HPDE6-E6E7 (cell line): ENCODE results near the gene PDSS2.
"Not testable (repeated sequence)": the region's sequence is repeated elsewhere in the genome, so short reads cannot be mapped to it uniquely, and the experiment has no call there.

Experiments used
- DNase-seq: peaks from one replicate; pipeline ENCODE4 v3.0.0; 2011; ENCODE audit warnings: missing footprints; ENCODE audit errors: extremely low spot score

Gene PDSS2

DNA sequence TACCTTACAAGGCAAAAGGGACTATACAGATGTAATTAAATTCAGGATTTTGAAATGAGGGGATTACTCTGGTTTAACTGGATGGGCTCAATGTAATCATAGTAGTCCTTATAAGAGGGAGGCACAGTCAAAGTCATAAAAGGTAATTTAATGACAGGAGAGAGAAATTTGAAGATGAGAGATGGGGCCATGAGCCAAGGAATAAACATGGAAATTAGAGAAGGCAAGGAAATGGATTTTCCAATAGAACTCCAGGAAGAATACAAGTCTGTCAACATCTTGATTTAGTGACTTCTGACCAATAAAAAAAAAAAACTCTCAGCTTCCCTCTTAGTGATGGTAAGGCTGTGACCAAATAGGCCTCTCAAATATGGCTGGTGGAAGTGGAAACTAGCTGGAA is 242.1 kb downstream of the PDSS2 start:
- no peak for DNase-seq

DNA sequence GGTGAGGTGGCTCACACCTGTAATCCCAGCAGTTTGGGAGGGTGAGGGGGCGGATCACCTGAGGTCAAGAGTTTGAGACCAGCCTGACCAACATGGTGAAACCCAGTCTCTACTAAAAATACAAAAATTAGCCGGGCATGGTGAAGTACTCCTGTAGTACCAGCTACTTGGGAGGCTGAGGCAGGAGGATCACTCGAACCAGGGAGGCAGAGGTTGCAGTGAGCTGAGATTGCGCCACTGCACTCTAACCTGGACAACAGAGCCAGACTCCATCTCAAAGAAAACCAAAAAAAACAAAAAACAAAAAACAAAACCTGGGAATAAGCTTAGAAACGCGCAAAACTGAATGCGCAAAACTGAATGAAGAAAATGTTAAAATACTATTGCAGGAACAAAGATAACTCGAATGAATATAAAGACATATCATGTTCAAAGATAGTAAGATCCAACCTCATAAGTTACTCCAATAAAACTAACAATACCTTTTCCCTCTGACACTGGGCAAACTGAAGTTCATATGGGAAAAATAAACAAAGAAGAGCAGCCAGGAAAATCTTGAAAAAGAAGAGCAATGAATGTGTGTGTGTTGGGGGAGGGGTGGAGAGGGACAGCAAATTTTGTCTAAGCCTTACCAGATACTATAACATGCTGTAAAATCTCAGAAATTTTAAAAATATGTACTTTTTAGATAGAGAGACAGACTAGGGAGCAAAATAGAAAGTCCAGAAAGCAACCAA is 243.0 kb downstream of the PDSS2 start:
- no peak for DNase-seq

DNA sequence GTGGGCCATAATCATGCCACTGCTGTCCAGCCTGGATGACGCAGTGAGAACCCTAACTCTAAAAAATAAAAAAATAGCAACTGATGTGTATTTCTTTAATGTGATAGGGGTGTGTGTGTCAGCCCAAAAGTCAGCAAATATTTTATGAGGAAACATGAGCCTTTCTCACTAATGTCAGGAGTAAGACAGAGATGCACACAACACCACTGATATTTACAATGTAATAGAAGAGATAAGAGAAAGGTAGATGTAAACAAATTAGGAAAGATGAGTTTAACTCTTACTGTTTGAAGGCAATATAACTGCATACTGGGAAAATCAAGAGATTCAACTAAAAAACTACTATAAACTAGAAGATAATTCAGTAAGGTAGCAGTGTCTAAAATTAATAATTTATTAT is 244.0 kb downstream of the PDSS2 start:
- DNase-seq, result no peak

DNA sequence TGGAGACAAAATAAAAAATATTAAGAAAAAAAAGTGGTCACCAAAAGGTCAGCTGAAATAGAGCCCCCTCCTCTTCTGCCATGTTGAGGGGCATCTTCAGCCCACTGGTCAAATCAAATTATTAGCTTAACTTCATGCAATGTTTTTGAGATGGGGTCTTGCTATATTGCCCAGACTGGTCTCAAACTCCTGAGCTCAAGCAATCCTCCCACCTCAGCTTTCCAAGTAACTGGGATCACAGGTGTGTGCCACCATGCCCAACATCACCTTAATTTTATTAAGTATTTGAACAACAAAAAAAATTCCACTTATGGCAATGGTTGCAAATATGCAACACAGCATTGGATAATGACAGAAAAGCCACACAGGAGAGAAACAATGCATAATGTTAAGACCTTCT is 244.7 kb downstream of the PDSS2 start:
- no peak for DNase-seq

DNA sequence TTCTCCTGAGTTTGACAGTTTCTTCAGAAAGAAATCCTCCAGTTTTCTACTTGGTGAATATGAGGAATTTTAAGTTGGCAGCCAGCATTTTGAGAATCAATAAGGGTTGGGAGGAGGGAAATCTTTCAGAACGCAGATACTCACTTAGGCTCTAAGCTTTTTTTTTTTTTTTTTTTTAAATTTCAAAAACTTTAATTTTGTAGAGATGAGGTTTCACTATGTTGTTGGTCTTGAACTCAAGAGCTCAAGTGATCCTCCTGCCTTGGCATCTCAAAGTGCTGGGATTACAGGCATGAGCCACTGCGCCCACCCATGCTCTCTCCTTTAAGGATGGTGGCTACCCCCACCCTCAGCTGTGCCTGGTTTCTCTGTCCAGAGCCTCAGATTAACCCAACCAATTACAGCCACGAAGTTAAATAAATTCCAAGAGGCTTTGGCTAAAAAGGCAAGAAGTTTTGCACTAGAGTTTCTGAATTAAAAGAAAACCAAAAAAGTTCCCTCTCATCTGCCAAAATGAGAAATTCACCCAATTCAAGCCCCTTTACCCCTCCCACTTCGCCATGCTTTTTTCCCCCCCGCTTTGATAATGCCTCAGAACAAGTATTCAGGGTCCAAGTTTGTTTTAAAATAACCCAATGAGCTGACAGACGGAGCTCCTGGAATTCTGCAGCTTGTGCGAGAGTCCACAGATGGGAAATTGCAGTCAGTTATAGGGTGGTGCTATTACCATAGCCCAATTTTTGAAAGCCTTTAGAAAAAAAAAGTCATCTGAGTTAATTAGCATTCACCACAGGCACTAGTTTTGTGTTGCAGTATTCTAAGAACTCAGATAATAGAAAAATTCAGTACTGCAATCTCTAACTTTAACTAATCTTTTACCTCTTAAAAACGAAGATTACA is 249.7 kb downstream of the PDSS2 start:
- DNase-seq, result no peak

DNA sequence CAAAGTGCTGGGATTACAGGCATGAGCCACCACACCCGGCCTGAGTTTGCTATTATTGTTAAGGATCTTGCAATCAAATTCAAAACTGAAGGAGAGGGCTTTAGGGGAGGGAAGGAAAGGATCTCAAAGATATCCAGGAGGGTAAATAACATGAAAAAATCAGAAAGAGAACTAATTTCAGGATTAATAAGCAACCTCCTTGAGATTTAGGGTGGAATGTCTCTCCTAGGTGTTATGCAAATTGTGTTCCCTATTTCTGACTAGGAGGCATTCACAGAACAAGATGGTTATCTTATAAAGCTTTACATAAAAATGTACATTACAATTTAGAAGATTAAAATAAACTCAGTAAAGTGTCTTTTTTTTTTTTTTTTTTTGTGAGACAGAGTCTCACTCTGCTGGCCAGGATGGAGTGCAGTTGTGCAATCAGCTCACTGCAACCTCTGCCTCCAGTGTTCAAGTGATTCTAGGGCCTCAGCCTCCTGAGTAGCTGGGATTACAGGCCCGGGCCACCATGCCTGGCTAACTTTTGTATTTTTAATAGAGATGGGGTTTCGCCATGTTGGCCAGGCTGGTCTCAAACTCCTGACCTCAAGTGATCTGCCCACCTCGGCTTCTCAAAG is 252.0 kb downstream of the PDSS2 start:
- DNase-seq, result no peak

DNA sequence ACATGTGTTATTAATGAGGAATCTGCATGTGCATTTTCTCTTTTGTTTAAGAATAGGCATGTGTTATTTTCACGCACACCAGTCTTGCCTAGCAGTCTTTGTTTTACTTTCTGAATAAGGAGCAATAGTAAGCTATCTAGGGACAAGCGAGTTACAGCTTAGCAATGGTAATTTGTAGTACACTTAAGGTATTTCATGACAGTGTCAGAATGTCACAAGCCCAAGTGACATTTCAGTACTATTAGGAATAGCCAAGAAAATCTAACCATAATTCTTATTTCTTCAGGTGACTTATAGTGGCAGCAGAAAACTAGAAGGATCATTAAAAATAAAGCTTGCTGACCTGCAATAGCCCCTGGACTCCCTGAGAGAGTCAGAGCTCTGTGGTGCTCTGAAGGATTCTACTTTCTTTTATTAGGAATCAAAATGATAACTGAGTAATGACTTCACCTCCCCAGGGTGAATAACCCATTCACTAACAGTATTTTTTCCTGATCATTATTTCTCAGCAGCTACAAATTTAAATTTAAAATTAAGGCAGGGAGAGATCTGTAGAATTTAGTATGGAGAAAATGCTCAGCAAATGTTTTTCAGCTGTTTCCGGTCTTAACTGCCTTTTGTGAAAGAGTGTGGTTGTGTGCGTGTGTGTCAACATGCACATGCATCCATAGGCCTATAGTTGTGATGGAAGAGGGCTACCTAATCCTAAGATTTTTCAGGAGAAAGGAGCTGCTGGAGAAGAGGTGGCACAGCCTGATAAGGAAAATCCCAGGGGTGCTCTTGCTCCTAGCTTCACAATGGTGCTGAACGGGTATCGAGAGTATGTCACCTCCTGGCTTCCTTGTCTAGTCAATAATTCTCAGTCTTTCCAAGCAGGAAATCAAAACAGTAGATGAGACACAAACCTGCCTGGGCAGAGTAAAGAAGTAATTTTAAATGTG is 254.0 kb downstream of the PDSS2 start:
- no peak for DNase-seq

DNA sequence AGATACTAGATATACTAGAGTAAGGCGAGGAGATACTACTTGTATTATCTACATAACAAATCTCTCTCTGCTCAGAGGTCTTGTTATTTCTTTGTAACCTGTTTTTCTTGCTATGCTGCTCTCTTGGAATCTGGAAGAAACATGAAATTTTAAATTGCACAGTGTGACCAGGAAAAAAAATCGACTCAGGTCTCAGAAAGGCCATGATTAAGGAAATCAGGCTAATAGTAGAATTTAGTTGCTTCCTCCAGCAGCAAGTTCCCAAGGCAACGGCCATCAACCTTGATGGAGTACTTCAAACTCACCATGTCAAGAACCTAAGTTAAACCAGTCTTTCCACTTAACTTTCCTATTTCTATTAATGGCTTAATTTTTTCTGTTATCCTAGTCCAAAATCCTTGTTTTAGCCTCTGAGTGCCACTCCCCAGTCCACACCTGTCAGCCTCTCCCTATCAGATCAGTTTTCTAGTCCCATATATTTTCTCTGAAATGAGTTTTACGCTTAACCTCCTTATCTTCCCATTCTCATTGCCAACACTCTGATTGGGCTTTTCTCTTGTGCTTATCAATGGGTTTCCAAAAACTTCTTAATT is 256.4 kb downstream of the PDSS2 start:
- no peak for DNase-seq

DNA sequence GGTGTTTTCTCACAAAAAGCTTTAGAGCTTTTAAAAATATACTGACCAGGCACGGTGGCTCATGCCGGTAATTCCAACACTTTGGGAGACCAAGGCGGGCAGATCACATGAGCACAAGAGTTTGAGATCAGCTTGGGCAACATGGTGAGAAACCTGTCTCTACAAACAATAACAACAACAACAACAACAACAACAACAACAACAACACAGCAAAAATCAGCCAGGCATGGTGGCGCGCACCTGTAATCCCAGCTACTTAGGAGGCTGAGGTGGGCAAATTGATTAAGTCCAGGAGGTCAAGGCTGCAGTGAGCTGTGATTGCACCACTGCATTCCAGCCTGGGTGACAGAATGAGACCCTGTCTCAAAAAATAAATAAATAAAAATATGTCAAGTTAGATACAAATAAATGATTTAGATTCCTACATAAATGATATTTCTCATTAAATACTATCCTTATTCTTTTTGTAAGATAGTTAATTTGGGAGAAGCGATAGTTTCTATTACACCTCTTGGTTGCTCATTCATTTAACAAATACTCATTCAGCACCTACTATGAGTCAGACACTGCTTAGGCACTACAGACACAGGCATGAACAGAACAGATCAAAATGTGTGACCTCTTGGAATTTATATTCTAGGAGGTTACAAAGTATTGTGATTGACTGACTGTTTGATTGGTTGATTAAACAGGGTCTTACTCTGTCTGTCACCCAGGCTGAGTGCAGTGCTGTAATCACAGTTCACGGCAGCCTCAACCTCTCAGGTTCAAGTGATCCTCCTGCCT is 260.5 kb downstream of the PDSS2 start:
- no peak for DNase-seq

DNA sequence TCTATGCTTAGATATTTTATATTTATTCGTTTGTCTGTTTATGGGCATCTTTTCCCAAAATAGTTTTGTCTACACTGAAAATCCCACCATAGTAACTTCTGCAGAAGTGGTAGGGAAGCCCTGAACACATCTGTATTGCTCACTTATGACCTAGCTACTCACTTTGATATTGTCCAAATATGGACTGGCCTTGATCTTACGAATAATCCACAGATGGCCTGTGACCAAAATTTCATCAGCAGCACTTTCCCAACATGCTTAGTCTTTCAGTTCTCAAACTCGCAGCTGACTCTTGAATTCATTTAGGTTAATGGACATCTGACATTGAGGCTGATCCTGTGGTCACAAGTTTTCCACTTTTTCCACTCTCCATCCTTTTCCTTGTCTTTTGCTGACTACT is 263.2 kb downstream of the PDSS2 start:
- DNase-seq, result no peak

DNA sequence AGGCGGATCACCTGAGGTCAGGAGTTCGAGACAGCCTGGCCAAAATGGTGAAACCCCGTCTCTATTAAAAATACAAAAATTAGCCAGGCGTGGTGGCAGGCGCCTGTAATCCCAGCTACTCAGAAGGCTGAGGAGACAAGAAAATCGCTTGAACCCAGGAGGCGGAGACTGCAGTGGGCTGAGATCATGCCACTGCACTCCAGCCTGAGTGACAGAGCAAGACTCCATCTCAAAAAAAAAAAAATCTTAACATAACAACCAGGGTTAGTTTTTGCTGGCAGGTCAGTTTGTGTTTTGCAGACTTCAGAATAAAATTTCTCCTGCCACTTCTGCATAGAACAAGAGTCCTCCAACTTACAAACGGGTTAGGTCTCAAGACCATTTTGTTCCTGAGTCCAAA is 264.6 kb downstream of the PDSS2 start:
- DNase-seq, result not testable (repeated sequence)

DNA sequence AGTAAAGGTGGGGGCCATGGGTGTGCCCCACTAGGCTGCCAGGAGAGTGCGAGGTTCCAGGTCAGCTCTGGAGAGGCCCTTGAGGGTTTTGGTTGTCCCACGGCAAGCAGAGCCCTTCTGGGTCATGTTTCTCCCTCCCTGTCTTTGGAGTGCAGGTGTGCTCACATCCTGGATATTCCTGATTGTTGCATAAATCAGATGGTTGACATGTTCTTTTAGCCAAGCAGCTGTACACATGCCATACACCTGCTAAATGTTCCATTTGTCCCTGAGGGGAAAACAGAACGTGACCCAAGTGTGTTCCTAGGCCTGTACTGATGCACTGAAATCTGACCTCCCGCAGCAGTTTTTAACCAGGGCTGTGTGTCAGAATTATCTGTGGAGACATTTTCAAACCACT is 266.5 kb downstream of the PDSS2 start:
- no peak for DNase-seq

DNA sequence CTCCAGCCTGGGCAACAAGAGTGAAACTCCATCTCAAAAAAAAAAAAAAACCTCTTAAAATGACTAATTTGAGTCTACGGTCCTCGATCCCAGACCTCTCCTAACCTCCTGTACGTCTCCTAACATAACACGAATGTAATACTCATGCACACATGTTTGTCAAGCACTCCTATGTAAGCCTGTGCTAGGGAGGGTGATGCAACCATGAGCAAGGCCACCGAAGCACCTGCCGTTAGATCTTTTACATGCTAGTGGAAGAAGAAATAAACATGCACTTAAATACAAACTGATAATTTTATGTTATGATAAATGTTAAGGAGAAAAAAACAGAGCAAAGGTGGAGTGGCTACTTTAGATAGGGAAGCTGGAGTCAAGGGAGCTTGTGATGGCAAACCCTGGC is 271.7 kb downstream of the PDSS2 start:
- DNase-seq, result no peak

DNA sequence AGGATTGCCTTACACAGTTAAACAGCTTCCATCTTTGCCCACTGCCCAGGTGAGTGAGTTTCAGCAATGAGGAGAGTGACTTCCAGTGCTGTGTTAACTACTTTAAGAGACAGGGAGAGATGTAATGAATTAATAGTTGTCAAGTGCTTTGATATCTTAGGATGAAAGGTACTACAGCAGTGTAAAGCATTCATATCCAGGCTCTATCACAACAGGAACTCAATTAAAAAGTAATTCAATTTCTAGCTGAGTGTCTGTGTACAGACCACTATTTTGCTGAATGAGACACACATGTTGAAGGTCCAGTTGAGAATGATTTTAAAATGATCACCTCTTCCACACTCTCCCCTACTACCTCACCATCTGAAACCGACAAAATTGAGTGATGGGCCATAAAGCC is 273.3 kb downstream of the PDSS2 start:
- no peak for DNase-seq

DNA sequence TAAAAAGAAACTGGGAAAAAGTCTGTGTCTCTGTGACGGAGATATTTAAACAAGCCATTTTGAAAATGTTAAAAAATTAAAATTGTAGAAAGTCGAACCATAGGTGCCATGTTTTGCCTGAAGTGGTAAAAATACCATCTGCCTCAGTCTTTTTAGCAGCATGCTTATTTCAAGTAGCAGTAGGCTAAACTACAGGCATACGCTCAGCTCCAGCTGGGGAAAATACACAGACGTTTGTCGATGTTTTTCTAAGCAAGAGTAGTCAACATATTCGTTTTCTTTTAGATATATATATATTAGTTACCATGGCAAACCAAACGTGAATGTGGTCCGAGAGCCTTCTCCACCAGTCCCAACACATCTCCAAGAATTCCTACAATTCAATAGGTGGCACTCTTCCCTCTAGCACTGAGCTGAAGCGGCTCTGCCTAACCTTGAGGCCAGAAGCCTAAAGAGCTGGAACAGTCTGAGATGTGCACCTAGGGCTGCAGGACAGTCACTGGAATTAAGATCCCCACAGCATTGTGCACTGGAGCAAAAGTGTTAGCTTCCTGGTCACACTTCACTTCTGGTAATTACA is 273.9 kb downstream of the PDSS2 start:
- DNase-seq, result no peak

DNA sequence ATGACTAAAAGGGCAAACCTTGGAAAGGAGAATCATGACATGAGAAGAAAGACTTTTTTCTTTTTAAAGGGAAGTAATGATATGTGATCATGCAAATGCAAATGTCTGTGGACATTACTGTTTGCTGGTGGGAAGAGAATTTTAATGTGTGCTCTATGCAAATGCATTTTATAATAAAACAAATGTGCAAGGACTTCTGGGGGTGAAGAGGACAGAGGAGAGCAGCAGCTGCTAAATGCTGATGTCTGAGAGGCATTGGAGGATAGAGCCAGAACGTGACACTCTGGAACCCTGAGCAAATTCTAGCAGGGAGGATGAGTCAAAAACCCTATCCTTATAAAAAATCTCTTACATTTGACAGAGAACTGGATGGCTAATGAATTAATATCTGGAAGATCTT is 274.9 kb downstream of the PDSS2 start:
- no peak for DNase-seq

DNA sequence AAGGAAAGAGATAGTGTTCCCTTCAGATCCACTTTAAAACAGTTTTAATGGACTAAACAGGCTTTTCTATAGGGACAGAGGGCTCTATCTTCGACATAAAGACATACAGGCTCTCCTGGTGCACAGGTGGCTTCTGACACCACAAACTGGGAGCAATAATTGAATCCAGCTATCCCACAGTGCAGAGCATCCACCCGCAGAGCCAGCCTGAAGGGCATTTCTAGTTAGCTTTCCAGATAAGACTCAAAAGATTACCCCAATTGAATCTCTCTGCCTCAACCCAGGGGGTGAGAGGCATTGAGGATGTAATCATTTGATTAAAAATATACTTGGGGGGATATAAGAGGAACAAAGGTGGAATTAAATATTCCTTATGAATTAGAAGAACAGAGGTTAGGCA is 279.3 kb downstream of the PDSS2 start:
- DNase-seq, result no peak

DNA sequence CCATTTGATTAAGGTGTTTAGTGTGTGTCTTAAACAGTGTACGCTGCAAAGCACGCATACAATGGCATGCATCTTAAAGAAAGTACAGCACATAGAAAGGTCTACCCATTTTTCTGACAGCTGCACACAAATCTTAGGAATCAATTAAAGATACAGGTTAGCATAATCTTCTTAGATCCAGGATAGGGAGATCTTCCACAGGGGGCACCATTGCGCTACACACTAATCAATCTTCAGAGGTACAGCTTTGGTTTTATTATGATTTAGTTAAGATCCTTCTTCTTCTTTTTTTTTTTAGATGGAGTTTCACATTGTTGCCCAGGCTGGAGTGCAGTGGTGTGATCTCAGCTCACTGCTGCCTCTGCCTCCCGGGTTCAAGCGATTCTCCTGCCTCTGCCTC is 280.4 kb downstream of the PDSS2 start:
- no peak for DNase-seq

DNA sequence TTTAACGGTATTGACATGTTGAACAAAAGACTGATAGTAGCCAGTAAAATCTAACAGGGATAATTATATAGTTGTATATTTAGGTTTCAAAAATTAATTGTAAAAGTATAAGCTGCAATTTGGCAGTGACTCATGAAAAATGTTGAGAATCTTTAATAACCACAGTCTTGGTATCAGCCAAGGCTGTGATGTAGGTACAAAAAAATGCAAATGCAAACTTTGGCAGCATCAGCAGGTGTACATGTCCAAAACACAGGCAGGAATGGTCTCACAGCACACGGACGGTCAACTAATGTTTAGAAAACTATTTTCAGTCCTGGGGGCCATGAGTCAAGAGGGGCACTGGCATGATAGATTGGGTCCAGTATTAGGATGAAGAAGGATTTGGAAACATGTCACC is 285.6 kb downstream of the PDSS2 start:
- DNase-seq, result no peak

DNA sequence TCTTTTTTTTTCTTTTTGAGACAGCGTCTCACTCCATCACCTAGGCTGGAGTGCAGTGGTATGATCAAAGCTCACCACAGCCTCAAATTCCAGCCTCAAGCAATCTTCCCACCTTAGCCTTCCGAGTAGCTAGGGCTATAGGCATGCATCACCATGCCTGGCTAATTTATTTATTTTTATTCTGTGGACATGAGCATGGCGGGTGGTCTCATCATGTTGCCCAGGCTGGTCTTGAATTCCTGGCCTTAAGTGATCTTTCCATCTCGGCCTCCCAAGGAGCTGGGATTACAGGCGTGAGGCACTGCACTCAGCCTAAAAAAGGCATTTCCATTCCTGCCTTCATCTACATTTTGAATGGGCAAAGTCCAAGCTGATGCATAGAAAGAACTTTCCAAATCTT is 287.9 kb downstream of the PDSS2 start:
- DNase-seq, result no peak
